ENCODE measurements around the gene KRT80. TPM values are rescaled to one million over a fixed set of nuclear protein-coding genes. Genes with fewer than 3 reads are reported as not detected.
A peak's percentile ranks its signal among the peaks of the same experiment; 100 is the strongest.
"Not testable (repeated sequence)": the region's sequence is repeated elsewhere in the genome, so short reads cannot be mapped to it uniquely, and the experiment has no call there.

The KRT80 gene
- total RNA-seq (10 to 100 TPM in 3 of 6 donors, 1 to 10 TPM in 3; 4.8 to 18.3 (median 9.0) TPM), polyA plus RNA-seq (1 to 10 TPM; 8.1 to 9.1 TPM)

DNA sequence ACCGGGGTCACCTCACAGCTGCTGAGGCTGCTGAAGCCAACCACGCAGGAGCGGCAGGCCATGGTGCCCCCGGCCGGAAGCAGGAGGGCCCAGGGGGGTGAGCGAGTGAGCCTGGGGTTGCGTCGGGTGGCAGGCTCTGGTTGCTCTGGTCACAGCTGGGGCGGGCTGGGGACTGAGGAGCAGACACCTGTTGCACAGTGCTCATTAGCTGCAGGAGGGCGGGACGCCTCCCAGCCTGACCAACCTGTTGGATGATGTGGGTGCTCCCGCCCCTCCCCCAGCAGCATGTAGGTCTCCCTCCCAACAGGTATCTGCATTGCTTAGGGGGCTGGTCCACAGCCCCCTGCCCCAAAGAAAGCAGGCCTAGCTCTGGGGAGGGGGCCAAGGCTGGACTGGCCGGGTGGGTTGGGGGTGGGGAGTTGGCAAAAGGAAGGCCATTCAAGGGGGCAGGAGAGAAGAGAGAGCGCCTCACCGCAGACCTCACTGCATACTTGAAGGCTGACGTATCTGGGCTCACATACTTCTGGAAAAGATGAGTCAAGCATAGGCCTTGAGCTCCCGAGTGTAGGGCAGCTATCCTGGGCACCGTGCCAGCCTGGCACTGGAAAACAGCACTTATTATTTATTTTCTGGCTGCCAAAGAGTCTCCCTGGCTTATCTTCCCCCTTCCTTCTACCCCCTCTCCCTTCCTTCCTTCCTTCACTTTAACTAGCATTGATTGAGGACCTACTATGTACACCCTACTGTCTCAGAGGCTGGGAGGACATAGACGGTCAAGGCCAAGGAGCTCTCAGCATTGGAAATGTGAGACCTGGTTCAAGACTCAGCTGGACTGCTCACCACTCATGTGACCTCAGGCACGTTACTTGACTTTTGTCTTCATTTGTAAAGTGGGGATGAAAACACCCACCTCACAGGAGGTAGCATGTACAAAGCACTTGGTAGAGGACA, at the start of gene KRT80:
Gene KRT80 (minus strand): TSS at position 174 of the 951 bp plus-strand sequence. CDS start 112 bp downstream, at position 62.
- peaks cover 10 to 19% (median 16%) of the 10 kb centered on the region in 3 donors for H3K4me1 ChIP-seq
- no peaks in the 10 kb centered on the region for H3K27me3 ChIP-seq
- DNase-seq (peak; percentile 92 to 98 (median 95)), ATAC-seq (peak; percentile 90 to 95 (median 94)), FAIRE-seq (no peak)
- intact Hi-C loops (cut with DNase I), result no loop called here
- no peaks in the 10 kb centered on the region for H3K36me3 ChIP-seq
- H3K4me3 ChIP-seq, result peak within 1 kb of the TSS in 2 of 4 donors; percentile 31 to 39
- WGBS, 2 donors, result 31 to 42% methylated on average over 20 of the region's 20 CpGs
- TF ChIP-seq, protein P1, sequence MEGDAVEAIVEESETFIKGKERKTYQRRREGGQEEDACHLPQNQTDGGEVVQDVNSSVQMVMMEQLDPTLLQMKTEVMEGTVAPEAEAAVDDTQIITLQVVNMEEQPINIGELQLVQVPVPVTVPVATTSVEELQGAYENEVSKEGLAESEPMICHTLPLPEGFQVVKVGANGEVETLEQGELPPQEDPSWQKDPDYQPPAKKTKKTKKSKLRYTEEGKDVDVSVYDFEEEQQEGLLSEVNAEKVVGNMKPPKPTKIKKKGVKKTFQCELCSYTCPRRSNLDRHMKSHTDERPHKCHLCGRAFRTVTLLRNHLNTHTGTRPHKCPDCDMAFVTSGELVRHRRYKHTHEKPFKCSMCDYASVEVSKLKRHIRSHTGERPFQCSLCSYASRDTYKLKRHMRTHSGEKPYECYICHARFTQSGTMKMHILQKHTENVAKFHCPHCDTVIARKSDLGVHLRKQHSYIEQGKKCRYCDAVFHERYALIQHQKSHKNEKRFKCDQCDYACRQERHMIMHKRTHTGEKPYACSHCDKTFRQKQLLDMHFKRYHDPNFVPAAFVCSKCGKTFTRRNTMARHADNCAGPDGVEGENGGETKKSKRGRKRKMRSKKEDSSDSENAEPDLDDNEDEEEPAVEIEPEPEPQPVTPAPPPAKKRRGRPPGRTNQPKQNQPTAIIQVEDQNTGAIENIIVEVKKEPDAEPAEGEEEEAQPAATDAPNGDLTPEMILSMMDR (IDR thresholded peaks at IDR 0.05), result no peak
- peak within 1 kb of the TSS; percentile 67 to 94 (median 87) for H3K27ac ChIP-seq
- H3K9me3 ChIP-seq, result no peaks in the 10 kb centered on the region

DNA sequence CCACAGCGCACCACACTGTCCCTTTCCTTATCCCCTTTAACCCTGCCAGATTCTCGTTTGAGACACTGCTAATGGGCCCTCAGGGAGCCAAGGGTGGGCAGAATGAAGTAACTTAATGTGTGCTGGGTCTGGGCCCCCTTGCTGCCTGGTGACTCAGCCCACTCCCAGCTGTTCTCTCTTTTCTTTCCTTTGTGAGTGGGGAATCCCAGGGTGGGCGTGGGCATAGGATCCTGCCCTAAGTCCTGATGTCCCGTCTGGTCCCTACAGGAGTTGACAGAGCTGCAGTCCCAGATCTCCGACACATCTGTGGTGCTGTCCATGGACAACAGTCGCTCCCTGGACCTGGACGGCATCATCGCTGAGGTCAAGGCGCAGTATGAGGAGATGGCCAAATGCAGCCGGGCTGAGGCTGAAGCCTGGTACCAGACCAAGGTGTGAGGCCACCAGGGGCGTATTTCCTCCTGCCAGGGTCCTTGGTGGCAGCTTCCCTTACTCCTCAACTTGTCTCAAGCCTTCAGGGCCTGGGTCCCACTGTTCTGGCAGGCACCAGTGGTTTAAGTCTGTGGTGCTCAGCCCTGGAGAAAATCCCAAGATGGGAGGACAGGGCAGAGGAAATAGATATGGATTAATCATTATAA, 49.5 kb upstream of the KRT80 start:
- peak overlapping the region in 1 of 4 donors; percentile 19 for H3K27ac ChIP-seq
- no peak for FAIRE-seq
- H3K36me3 ChIP-seq, result no peaks in the 10 kb centered on the region
- peaks cover 38 to 46% (median 40%) of the 10 kb centered on the region in 3 donors for H3K4me1 ChIP-seq
- no peaks in the 10 kb centered on the region for H3K9me3 ChIP-seq
- H3K27me3 ChIP-seq, result no peaks in the 10 kb centered on the region
- no peak overlapping the region for H3K4me3 ChIP-seq
- TF ChIP-seq, protein P1 (IDR thresholded peaks at IDR 0.05), result no peak
- 83 to 93% methylated on average over 11 of the region's 11 CpGs for WGBS, 2 donors
- ATAC-seq, result no peak
- intact Hi-C loops (cut with DNase I), result no loop called here
- peak in 3 of 6 donors; percentile 15 to 41 (median 26) for DNase-seq

DNA sequence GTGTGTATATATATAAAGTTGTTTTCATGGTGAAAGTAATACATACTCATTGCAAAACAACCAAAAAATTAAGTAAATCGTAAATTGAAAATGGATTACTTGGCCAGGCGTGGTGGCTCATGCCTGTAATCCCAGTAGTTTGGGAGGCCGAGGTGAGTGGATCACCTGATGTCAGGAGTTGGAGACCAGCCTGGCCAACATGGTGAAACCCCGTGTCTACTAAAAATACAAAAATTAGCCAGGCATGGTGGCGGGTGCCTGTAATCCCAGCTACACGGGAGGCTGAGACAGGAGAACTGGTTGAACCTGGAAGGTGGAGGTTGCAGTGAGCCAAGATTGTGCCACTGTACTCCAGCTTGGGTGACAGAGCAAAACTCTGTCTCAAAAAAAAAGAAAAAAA, 48.4 kb upstream of the KRT80 start:
- H3K27me3 ChIP-seq; FAIRE-seq; ATAC-seq; H3K4me3 ChIP-seq; H3K36me3 ChIP-seq; intact Hi-C loops (cut with DNase I); H3K9me3 ChIP-seq; H3K27ac ChIP-seq: not testable (repeated sequence)
- 88 to 91% methylated on average over 6 of the region's 6 CpGs for WGBS, 2 donors
- DNase-seq, result peak in 1 of 6 donors; percentile 21
- H3K4me1 ChIP-seq, result peaks cover 32 to 45% (median 39%) of the 10 kb centered on the region in 3 donors

DNA sequence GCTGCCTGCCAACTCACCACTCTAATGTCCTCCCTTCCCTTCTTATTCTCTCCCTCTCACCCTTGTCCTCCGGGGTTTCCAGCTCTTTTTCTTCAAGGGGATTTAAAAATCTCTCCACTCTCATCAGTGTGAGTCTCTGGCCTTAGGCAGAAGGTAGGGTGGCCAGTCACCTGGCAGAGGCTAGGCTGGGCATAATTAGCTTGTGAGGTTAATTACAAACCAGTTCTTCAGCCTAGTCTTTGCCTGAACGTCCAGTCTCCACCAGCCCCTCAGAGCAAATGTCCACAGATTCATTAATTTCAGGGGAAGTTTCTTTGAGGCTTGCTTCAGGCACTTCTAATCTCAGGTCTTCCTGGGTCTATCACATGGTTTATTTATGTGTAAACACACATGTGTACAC, 48.0 kb upstream of the KRT80 start:
- intact Hi-C loops (cut with DNase I), result no loop called here
- Histone ChIP-seq H3K36me3 (no peaks in the 10 kb centered on the region), H3K9me3 (no peaks in the 10 kb centered on the region), H3K27ac (no peak overlapping the region), H3K4me3 (no peak overlapping the region), H3K4me1 (peaks cover 27 to 45% (median 35%) of the 10 kb centered on the region in 3 donors), H3K27me3 (no peaks in the 10 kb centered on the region)
- ATAC-seq (no peak), FAIRE-seq (no peak), DNase-seq (no peak)
- 44 to 61% methylated on average over 2 of the region's 2 CpGs for WGBS, 2 donors
- TF ChIP-seq, protein P1 (IDR thresholded peaks at IDR 0.05), result no peak

DNA sequence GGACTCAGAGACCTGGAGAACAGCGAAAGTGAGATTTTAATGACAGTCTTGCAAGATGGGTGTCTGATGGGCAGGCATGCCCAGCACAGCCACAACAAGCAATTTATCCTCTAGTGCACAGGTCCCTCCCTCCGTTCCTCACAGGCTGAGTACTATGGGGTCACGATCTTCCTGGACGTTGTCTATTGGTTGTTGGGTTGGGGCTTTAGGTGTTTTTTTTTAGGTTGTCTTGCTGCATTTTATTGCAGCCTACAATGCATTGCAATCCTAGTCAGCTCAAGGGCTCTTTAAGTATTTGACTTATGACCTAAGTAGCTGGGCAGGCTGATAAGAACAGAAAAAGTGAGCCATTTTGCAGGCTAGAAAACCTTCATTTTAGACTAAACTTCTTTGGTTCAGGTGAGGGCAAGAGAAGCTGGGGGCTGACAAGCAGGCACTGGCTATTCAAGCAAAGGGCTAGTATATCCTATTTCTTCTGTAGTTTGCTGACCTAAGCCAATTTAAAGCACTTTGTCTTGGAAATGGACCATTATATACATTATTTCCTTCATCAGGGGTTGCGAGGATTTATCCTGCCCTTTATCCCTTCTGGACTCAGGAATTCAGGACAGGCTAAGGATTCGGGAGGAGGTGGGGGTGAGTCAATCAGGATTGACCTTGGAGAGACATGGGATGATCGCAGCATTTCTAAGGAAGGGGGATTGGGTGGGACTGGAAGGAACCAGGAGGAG, 47.3 kb upstream of the KRT80 start:
- no peaks in the 10 kb centered on the region for H3K9me3 ChIP-seq
- WGBS, 2 donors, result 87 to 88% methylated on average over 7 of the region's 7 CpGs
- intact Hi-C loops (cut with DNase I), result no loop called here
- H3K4me1 ChIP-seq, result peaks cover 21 to 38% (median 28%) of the 10 kb centered on the region in 3 donors
- H3K27ac ChIP-seq, result no peak overlapping the region
- TF ChIP-seq, protein P1 (IDR thresholded peaks at IDR 0.05), result no peak
- no peak overlapping the region for H3K4me3 ChIP-seq
- H3K36me3 ChIP-seq, result no peaks in the 10 kb centered on the region
- FAIRE-seq, result no peak
- H3K27me3 ChIP-seq, result no peaks in the 10 kb centered on the region
- no peak for DNase-seq
- ATAC-seq, result no peak

All from pancreas (tissue), 10 donors.